ENCODE measurements around the gene RIN3. TPM values are rescaled to one million over a fixed set of nuclear protein-coding genes. Genes with fewer than 3 reads are reported as not detected.

RIN3 gene
- total RNA-seq, 1 donor from 2014 or later: 18.8 TPM

- H3K9me3 Mint-ChIP-seq (ENCODE audit: low read depth): no peaks in the 10 kb centered on the region
Measured at GRCh38 chr14:92654239-92654901, 140.8 kb downstream of the RIN3 start.

GRCh38 chr14:92655419-92656201 lies 142.0 kb downstream of the RIN3 start:
- Mint-ChIP-seq H3K4me3 (ENCODE audit: unreplicated experiment) (no peak overlapping the region), H3K27me3 (ENCODE audit: low read depth) (no peaks in the 10 kb centered on the region), H3K36me3 (ENCODE audit: low read depth) (peaks cover 27% of the 10 kb centered on the region), H3K4me1 (ENCODE audit: low read depth) (no peaks in the 10 kb centered on the region), H3K9me3 (ENCODE audit: low read depth) (no peaks in the 10 kb centered on the region), H3K27ac (ENCODE audit: unreplicated experiment) (no peak overlapping the region)
- TF ChIP-seq, protein P1, sequence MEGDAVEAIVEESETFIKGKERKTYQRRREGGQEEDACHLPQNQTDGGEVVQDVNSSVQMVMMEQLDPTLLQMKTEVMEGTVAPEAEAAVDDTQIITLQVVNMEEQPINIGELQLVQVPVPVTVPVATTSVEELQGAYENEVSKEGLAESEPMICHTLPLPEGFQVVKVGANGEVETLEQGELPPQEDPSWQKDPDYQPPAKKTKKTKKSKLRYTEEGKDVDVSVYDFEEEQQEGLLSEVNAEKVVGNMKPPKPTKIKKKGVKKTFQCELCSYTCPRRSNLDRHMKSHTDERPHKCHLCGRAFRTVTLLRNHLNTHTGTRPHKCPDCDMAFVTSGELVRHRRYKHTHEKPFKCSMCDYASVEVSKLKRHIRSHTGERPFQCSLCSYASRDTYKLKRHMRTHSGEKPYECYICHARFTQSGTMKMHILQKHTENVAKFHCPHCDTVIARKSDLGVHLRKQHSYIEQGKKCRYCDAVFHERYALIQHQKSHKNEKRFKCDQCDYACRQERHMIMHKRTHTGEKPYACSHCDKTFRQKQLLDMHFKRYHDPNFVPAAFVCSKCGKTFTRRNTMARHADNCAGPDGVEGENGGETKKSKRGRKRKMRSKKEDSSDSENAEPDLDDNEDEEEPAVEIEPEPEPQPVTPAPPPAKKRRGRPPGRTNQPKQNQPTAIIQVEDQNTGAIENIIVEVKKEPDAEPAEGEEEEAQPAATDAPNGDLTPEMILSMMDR (IDR thresholded peaks at IDR 0.05): no peak
- no peak for DNase-seq (ENCODE audit: low spot score)

More at GRCh38 chr14:92654239-92654901, 140.8 kb downstream of the RIN3 start:
- Mint-ChIP-seq H3K4me3 (ENCODE audit: unreplicated experiment) (no peak overlapping the region), H3K4me1 (ENCODE audit: low read depth) (no peaks in the 10 kb centered on the region), H3K36me3 (ENCODE audit: low read depth) (peaks cover 19% of the 10 kb centered on the region), H3K27me3 (ENCODE audit: low read depth) (no peaks in the 10 kb centered on the region), H3K27ac (ENCODE audit: unreplicated experiment) (no peak overlapping the region)
- TF ChIP-seq, protein P1 (IDR thresholded peaks at IDR 0.05): no peak
- DNase-seq (ENCODE audit: low spot score): no peak

DNA sequence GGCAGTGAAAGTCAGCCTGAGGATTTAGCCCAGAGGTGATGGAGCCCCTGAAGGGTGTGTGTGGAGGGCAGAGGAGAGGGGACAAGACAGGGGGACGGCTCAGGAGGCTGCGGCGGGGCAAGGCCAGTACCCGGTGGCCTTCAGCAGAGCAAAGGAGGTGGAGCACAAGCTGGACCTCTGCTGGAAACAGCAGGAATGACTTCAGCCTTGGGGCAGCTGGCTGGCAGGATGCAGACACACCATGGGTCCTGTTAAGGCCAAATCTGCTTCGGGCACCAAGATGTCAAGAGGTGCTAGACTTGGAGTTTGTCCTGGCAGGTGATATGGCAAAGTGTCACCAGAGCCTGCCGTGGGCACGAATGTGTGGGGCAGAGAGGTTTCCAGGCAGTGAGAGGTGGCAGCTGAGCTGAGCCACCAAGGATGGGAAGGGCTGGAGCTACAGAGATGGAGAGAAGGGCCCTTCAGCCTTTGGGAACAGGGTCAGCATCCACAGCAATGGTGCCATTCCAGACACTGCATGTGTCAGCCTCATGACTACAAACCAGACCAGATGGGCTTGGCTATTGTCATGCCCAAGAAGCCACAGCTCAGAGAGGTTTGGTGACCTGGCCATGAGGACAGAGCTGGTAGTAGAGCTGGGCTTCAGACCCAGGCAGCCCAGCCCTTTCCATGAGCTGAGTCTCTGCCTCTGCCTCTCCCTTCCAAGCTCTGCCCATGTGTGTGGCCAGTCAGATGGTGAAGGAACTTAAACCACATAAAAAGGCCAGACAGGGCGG lies 142.9 kb downstream of the RIN3 start:
- no peak for DNase-seq (ENCODE audit: low spot score)
- Mint-ChIP-seq H3K27me3 (ENCODE audit: low read depth) (no peaks in the 10 kb centered on the region), H3K4me1 (ENCODE audit: low read depth) (no peaks in the 10 kb centered on the region), H3K4me3 (ENCODE audit: unreplicated experiment) (no peak overlapping the region), H3K27ac (ENCODE audit: unreplicated experiment) (no peak overlapping the region), H3K36me3 (ENCODE audit: low read depth) (peaks cover 29% of the 10 kb centered on the region), H3K9me3 (ENCODE audit: low read depth) (no peaks in the 10 kb centered on the region)
- TF ChIP-seq, protein P1 (IDR thresholded peaks at IDR 0.05): no peak

DNA sequence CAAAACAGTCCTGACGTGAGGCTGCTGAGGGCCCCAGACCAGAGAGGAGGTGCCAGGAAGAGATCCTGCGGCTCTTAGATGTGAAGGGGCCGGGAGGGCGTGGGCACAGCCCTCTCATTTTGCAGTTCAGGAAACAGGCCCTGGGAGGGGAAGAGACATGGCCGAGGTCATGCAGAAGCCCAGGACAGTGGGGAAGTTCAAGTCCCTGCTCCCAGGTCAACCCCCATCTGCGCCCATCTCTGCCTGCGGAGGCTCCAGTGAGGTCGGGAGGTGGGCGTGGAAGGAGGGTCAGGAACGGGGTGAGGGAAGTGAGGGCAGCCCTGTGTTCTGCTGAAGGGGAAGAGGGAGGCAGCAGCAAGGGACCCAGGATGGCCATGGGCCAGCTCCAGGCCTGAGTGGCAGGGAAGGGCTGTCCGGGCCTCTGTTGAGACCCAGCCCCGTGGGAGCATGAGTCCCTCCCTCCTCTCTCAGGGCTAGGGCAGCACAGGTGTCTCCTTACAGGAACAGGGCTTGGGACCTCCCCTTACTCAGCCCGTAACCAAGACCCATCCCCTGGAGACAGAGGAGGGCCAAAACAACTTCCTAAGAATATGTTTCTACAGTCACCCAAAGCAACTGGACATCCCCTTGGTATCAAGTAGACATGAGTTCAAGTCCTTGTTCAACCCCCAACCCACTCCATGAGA lies 144.0 kb downstream of the RIN3 start:
- Mint-ChIP-seq H3K27me3 (ENCODE audit: low read depth) (no peaks in the 10 kb centered on the region), H3K4me3 (ENCODE audit: unreplicated experiment) (no peak overlapping the region), H3K27ac (ENCODE audit: unreplicated experiment) (no peak overlapping the region), H3K36me3 (ENCODE audit: low read depth) (peaks cover 30% of the 10 kb centered on the region), H3K4me1 (ENCODE audit: low read depth) (no peaks in the 10 kb centered on the region), H3K9me3 (ENCODE audit: low read depth) (no peaks in the 10 kb centered on the region)
- DNase-seq (ENCODE audit: low spot score): no peak
- TF ChIP-seq, protein P1 (IDR thresholded peaks at IDR 0.05): no peak
